Measurements from ENCODE around the gene ELOA.

DNA sequence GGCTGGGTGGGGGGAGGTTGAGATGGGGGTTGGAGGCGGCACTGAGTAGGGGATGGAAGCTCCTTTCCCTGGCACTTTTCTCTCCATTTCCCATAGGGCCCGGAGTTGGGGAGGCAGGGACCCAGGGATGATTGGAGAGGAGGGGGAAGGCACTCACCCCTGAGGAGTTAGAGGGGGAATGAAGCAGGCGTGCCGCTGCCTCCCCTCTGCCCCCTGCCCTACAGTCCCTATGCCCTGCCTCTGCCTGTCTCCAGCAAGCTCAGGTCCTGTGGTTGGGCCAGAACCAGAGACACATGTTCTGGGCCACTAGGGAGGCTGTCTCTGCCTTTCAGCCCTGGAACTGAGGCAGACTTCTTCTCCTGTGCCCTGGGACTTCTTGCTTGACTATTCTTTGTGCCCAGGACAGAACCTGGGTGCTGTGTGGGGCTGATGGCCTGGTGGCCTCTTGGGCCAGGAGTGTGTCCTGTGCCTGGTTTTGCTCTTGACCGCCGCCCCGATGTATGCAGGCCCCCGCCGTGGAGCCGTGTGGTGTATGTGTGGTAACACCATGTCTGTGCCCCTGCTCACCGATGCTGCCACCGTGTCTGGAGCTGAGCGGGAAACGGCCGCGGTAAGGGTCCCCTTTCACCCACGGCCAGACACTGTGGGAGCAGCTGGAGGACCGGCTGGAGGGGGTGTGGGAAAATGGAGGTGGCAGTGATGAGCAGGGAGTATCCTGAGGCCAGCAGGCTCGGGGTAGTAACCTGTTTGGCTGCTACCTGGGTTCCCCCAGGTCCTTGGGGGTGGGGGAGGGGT lies 49.1 kb downstream of the ELOA start:
- TF ChIP-seq EZH2 (IDR thresholded peaks at IDR 0.05; ENCODE audit: low read depth, unreplicated experiment) (no peak), POLR2AphosphoS5 (IDR thresholded peaks at IDR 0.05; ENCODE audit: low read depth) (no peak), JUNB (IDR thresholded peaks at IDR 0.05; ENCODE audit: unreplicated experiment) (no peak), EZH2phosphoT487 (IDR thresholded peaks at IDR 0.05; ENCODE audit: unreplicated experiment) (no peak)
- TF ChIP-seq, protein P1, sequence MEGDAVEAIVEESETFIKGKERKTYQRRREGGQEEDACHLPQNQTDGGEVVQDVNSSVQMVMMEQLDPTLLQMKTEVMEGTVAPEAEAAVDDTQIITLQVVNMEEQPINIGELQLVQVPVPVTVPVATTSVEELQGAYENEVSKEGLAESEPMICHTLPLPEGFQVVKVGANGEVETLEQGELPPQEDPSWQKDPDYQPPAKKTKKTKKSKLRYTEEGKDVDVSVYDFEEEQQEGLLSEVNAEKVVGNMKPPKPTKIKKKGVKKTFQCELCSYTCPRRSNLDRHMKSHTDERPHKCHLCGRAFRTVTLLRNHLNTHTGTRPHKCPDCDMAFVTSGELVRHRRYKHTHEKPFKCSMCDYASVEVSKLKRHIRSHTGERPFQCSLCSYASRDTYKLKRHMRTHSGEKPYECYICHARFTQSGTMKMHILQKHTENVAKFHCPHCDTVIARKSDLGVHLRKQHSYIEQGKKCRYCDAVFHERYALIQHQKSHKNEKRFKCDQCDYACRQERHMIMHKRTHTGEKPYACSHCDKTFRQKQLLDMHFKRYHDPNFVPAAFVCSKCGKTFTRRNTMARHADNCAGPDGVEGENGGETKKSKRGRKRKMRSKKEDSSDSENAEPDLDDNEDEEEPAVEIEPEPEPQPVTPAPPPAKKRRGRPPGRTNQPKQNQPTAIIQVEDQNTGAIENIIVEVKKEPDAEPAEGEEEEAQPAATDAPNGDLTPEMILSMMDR (conservative IDR thresholded peaks at IDR 0.05; ENCODE audit: low read depth in 2 of 2) = no peak
- TF ChIP-seq, protein P2, sequence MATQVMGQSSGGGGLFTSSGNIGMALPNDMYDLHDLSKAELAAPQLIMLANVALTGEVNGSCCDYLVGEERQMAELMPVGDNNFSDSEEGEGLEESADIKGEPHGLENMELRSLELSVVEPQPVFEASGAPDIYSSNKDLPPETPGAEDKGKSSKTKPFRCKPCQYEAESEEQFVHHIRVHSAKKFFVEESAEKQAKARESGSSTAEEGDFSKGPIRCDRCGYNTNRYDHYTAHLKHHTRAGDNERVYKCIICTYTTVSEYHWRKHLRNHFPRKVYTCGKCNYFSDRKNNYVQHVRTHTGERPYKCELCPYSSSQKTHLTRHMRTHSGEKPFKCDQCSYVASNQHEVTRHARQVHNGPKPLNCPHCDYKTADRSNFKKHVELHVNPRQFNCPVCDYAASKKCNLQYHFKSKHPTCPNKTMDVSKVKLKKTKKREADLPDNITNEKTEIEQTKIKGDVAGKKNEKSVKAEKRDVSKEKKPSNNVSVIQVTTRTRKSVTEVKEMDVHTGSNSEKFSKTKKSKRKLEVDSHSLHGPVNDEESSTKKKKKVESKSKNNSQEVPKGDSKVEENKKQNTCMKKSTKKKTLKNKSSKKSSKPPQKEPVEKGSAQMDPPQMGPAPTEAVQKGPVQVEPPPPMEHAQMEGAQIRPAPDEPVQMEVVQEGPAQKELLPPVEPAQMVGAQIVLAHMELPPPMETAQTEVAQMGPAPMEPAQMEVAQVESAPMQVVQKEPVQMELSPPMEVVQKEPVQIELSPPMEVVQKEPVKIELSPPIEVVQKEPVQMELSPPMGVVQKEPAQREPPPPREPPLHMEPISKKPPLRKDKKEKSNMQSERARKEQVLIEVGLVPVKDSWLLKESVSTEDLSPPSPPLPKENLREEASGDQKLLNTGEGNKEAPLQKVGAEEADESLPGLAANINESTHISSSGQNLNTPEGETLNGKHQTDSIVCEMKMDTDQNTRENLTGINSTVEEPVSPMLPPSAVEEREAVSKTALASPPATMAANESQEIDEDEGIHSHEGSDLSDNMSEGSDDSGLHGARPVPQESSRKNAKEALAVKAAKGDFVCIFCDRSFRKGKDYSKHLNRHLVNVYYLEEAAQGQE (IDR thresholded peaks at IDR 0.05; ENCODE audit: unreplicated experiment) = no peak
